Left ventricle myocardium inferior (tissue), 1 donor: ENCODE data around the gene CEP41. TPM values are rescaled to one million over a fixed set of nuclear protein-coding genes. Genes with fewer than 3 reads are reported as not detected.

Source experiments
- DNase-seq: peaks from one replicate; pipeline ENCODE4 v3.0.0-alpha.2; 2020
- H3K27ac ChIP-seq: fragments of 200-600 bp; replicated peaks from 2 replicates; pipeline ENCODE4 v1.8.0; 2021
- H3K27me3 ChIP-seq: fragments of 200-600 bp; 2 replicates; pipeline ENCODE4 v1.8.0; 2021; ENCODE audit warnings: low read depth
- H3K36me3 ChIP-seq: fragments of 200-600 bp; 2 replicates; pipeline ENCODE4 v1.8.0; 2021
- H3K4me1 ChIP-seq: fragments of 200-600 bp; 2 replicates; pipeline ENCODE4 v1.8.0; 2021
- H3K4me3 ChIP-seq: fragments of 200-600 bp; 2 replicates; pipeline ENCODE4 v1.8.0; 2021; ENCODE audit warnings: mild to moderate bottlenecking, moderate library complexity
- H3K9me3 ChIP-seq: fragments of 200-600 bp; replicated peaks from 2 replicates; pipeline ENCODE4 v1.8.0; 2021
- CTCF ChIP-seq: fragments of 200-600 bp; IDR thresholded peaks from 2 replicates; pipeline ENCODE4 v1.8.0; 2021; ENCODE audit warnings: antibody characterized with exemption, mild to moderate bottlenecking, borderline replicate concordance
- intact Hi-C: fragments of 100-400 bp; cut with micrococcal nuclease; formaldehyde crosslinking; loops from one replicate; pipeline ENCODE4 v1.11.0; 2022
- total RNA-seq: library from RNA; stranded (reverse); fragmentation: NEBNext Ultra II Directional; extraction: Animal tissue kit (Norgen Biotek cat#: 25700); gene quantifications from one replicate; pipeline ENCODE4 v1.2.1, GENCODE V29; 2021
- donor health status: DM: no; HTN: yes; CAD: no; lungs with severe emphysema.

The CEP41 gene
- total RNA-seq, 1 donor from 2014 or later = 5.8 TPM

GRCh38 chr7:130444234-130444633 lies 3.4 kb upstream of the CEP41 start:
- DNase-seq = no peak
- no peak overlapping the region for H3K27ac ChIP-seq
- intact Hi-C loops = no loop called here
- H3K4me3 ChIP-seq = no peak overlapping the region
- TF ChIP-seq CTCF = no peak
- H3K9me3 ChIP-seq = peaks cover 15% of the 10 kb centered on the region
- no peaks in the 10 kb centered on the region for H3K36me3 ChIP-seq
- H3K27me3 ChIP-seq = no peaks in the 10 kb centered on the region
- H3K4me1 ChIP-seq = peaks cover 19% of the 10 kb centered on the region

GRCh38 chr7:130442601-130443000 lies 1.8 kb upstream of the CEP41 start:
- TF ChIP-seq CTCF = no peak
- H3K4me1 ChIP-seq = peaks cover 19% of the 10 kb centered on the region
- H3K27ac ChIP-seq = no peak overlapping the region
- no peaks in the 10 kb centered on the region for H3K27me3 ChIP-seq
- no peaks in the 10 kb centered on the region for H3K36me3 ChIP-seq
- no peak overlapping the region for H3K4me3 ChIP-seq
- no peak for DNase-seq
- intact Hi-C loops = no loop called here
- H3K9me3 ChIP-seq = peaks cover 2% of the 10 kb centered on the region

DNA sequence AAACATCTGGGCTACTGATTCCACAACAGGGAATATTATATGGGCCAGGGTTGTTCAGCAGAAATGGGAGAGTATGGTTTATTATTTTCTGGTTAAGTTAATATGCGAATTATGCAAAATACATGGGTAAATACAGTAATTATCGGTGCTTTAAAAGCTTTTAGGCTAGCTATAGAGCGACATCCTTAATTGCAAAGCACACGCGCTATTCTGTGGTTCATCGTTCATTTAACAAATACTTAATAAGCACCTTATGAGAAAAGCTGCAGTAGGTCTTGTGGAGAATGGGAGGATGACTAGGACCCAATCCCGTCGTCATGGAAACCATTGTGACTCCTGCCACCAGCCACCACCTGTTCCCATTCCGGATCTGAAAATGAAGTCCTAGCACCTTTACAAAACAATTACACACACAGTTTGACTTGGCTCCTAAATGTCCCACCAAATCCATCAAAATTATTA lies 623 bp upstream of the CEP41 start:
- TF ChIP-seq CTCF = no peak
- H3K27me3 ChIP-seq = no peaks in the 10 kb centered on the region
- peak overlapping the region; percentile 79 for H3K4me3 ChIP-seq
- H3K9me3 ChIP-seq = no peaks in the 10 kb centered on the region
- H3K27ac ChIP-seq = peak overlapping the region; percentile 87
- intact Hi-C loops = no loop called here
- no peaks in the 10 kb centered on the region for H3K36me3 ChIP-seq
- no peak for DNase-seq
- H3K4me1 ChIP-seq = peaks cover 19% of the 10 kb centered on the region

- Histone ChIP-seq H3K36me3 (no peaks in the 10 kb centered on the region), H3K27me3 (no peaks in the 10 kb centered on the region), H3K4me3 (no peak overlapping the region), H3K9me3 (no peaks in the 10 kb centered on the region), H3K4me1 (peaks cover 31% of the 10 kb centered on the region), H3K27ac (no peak overlapping the region)
- no peak for TF ChIP-seq CTCF
- no peak for DNase-seq
- intact Hi-C loops = no loop called here
Observed at GRCh38 chr7:130436253-130436652, 4.6 kb downstream of the CEP41 start.

GRCh38 chr7:130435311-130435854 lies 5.4 kb downstream of the CEP41 start:
- Histone ChIP-seq H3K27ac (no peak overlapping the region), H3K9me3 (no peaks in the 10 kb centered on the region), H3K4me1 (peaks cover 34% of the 10 kb centered on the region), H3K36me3 (no peaks in the 10 kb centered on the region), H3K4me3 (no peak overlapping the region), H3K27me3 (no peaks in the 10 kb centered on the region)
- no peak for TF ChIP-seq CTCF
- intact Hi-C loops = no loop called here
- DNase-seq = no peak

GRCh38 chr7:130433301-130433700 lies 7.5 kb downstream of the CEP41 start:
- H3K4me1 ChIP-seq = peaks cover 41% of the 10 kb centered on the region
- no peak for TF ChIP-seq CTCF
- H3K27ac ChIP-seq = peak overlapping the region; percentile 70
- no peaks in the 10 kb centered on the region for H3K9me3 ChIP-seq
- H3K27me3 ChIP-seq = no peaks in the 10 kb centered on the region
- H3K4me3 ChIP-seq = no peak overlapping the region
- H3K36me3 ChIP-seq = no peaks in the 10 kb centered on the region
- intact Hi-C loops = no loop called here
- no peak for DNase-seq
